Renal pelvis (tissue), 12 donors: Measurements from ENCODE around the gene FZR1. TPM values are rescaled to one million over a fixed set of nuclear protein-coding genes. Genes with fewer than 3 reads are reported as not detected.

Source experiments
- DNase-seq: peaks from one replicate; pipeline ENCODE4 v3.0.0-alpha.2; 2013
- long read RNA-seq, 16 experiments: transcript quantifications; one replicate each; lab custom pipeline, GENCODE V29; 2026
- polyA plus RNA-seq, 3 donors: library from polyadenylated mRNA; unstranded; fragments of 120-200 nt; gene quantifications; one replicate each; pipeline ENCODE4 v1.2.1, GENCODE V29; 2013; ENCODE audit not compliant: insufficient read length in 3 of 3

FZR1 gene
- 10 to 100 TPM; 47.3 to 67.5 (median 56.9) TPM for polyA plus RNA-seq
- long read RNA-seq, donor 1, full-length matches to known transcripts = 10 of 10 reads
- long read RNA-seq, donor 1, partial matches to known transcripts = 0 of 10 reads
- long read RNA-seq, donor 1, other reads (novel, unspliced or antisense) = 0 of 10 reads
- long read RNA-seq, donor 2, full-length matches to known transcripts = 10 of 10 reads
- long read RNA-seq, donor 2, partial matches to known transcripts = 0 of 10 reads
- long read RNA-seq, donor 2, other reads (novel, unspliced or antisense) = 0 of 10 reads
- long read RNA-seq, donor 3, full-length matches to known transcripts = 9 of 14 reads
- long read RNA-seq, donor 3, partial matches to known transcripts = 5 of 14 reads
- long read RNA-seq, donor 3, other reads (novel, unspliced or antisense) = 0 of 14 reads
- long read RNA-seq, donor 4, full-length matches to known transcripts = 8 of 8 reads
- long read RNA-seq, donor 4, partial matches to known transcripts = 0 of 8 reads
- long read RNA-seq, donor 4, other reads (novel, unspliced or antisense) = 0 of 8 reads
- long read RNA-seq, donor 5, full-length matches to known transcripts = 3 of 8 reads
- long read RNA-seq, donor 5, partial matches to known transcripts = 5 of 8 reads
- long read RNA-seq, donor 5, other reads (novel, unspliced or antisense) = 0 of 8 reads
- long read RNA-seq, donor 6, full-length matches to known transcripts = 8 of 22 reads
- long read RNA-seq, donor 6, partial matches to known transcripts = 0 of 22 reads
- long read RNA-seq, donor 6, other reads (novel, unspliced or antisense) = 14 of 22 reads
- long read RNA-seq, donor 7, full-length matches to known transcripts = 11 of 27 reads
- long read RNA-seq, donor 7, partial matches to known transcripts = 16 of 27 reads
- long read RNA-seq, donor 7, other reads (novel, unspliced or antisense) = 0 of 27 reads
- long read RNA-seq, donor 8, full-length matches to known transcripts = 3 of 3 reads
- long read RNA-seq, donor 8, partial matches to known transcripts = 0 of 3 reads
- long read RNA-seq, donor 8, other reads (novel, unspliced or antisense) = 0 of 3 reads
- long read RNA-seq, donor 9, full-length matches to known transcripts = 9 of 9 reads
- long read RNA-seq, donor 9, partial matches to known transcripts = 0 of 9 reads
- long read RNA-seq, donor 9, other reads (novel, unspliced or antisense) = 0 of 9 reads
- long read RNA-seq, donor 10, full-length matches to known transcripts = 4 of 14 reads
- long read RNA-seq, donor 10, partial matches to known transcripts = 10 of 14 reads
- long read RNA-seq, donor 10, other reads (novel, unspliced or antisense) = 0 of 14 reads
- long read RNA-seq, donor 11, full-length matches to known transcripts = 3 of 12 reads
- long read RNA-seq, donor 11, partial matches to known transcripts = 9 of 12 reads
- long read RNA-seq, donor 11, other reads (novel, unspliced or antisense) = 0 of 12 reads
- long read RNA-seq, donor 12, full-length matches to known transcripts = 20 of 25 reads
- long read RNA-seq, donor 12, partial matches to known transcripts = 5 of 25 reads
- long read RNA-seq, donor 12, other reads (novel, unspliced or antisense) = 0 of 25 reads
- long read RNA-seq, donor 13, full-length matches to known transcripts = 4 of 4 reads
- long read RNA-seq, donor 13, partial matches to known transcripts = 0 of 4 reads
- long read RNA-seq, donor 13, other reads (novel, unspliced or antisense) = 0 of 4 reads
- long read RNA-seq, donor 14 = 0 reads
- long read RNA-seq, donor 15 = 0 reads
- long read RNA-seq, donor 16, full-length matches to known transcripts = 8 of 8 reads
- long read RNA-seq, donor 16, partial matches to known transcripts = 0 of 8 reads
- long read RNA-seq, donor 16, other reads (novel, unspliced or antisense) = 0 of 8 reads

GRCh38 chr19:3505598-3506383, at the start of gene FZR1:
Gene FZR1, plus strand, starts transcription at chr19:3506311. Its CDS starts 16,679 bp downstream, at chr19:3522990.
- DNase-seq = peak; percentile 98

GRCh38 chr19:3456925-3457527, 49.1 kb upstream of the FZR1 start:
- no peak for DNase-seq

DNA sequence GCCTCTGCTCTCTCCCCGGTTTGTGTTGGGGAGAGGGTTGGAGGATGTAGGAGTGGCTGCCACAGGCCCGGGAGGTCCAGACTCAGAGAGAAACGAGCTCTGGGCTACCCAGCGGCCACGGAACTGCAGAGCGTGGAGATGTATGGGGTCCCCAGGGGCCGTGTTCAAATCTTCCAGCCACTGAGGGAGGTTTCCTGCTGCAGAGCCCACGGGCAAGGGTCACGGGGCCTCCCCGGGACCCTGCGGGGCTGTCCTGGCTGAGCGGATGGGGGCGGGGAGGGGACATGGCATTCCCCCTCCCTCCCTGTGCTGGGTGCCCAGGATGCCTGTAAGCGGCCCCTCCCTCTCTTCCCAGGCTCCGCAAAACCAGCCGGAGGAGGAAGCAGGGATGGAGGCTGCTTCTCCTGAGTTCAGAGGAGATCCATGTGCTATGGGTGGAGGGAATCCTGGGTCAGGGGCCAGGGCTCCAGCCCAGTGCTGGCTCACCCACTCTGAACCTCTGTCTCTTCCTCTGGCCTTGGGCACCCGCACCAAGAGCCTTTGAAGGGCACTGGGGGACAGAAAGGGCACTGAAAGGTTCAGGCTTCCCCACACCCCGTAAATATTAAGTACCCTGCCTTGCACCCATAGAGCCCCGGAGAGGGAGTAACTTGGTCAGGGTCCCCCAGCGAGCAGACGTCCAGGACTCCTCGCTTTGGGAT, 48.4 kb upstream of the FZR1 start:
- DNase-seq = no peak

GRCh38 chr19:3458229-3459088, 47.7 kb upstream of the FZR1 start:
- no peak for DNase-seq

DNA sequence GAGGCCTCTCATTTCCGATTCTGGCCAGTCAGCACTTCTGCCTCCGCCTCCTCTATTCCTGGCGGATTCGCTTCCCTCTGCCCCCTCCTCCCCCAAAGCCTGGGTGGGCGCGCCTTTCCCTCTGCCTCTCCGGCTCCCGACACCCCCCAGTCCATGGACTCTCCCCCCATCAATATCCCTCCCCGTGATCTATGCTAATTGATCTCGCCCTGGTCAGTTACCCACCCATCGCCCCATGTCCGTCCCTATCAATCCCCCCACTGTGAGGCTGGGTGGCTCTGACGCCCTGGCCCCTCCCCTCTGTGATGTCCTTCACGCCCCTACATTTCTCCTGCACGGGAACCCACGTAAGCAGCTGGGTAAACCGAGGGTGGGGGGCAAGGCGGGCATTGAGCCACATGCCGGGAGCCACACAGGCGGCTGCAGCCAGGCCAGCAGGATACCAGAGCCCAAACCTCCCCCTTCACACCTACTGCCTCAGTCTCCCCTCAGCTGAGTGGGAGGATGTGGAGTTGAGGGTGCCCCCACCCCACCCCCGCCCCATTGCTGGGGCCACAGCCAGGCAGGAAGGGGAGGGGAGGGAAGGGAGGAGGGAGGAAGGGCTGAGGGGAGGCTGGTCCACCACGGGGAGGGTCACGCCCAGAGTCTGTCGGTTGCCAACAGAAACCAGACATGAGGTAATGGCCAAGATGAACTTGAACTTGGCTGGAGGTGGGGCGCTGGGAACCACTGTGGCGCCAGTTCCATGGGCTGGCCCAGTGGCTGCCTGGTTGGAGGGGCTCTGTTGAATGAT, 46.8 kb upstream of the FZR1 start:
- peak; percentile 89 for DNase-seq

GRCh38 chr19:3459965-3460582, 46.0 kb upstream of the FZR1 start:
- DNase-seq = no peak

DNA sequence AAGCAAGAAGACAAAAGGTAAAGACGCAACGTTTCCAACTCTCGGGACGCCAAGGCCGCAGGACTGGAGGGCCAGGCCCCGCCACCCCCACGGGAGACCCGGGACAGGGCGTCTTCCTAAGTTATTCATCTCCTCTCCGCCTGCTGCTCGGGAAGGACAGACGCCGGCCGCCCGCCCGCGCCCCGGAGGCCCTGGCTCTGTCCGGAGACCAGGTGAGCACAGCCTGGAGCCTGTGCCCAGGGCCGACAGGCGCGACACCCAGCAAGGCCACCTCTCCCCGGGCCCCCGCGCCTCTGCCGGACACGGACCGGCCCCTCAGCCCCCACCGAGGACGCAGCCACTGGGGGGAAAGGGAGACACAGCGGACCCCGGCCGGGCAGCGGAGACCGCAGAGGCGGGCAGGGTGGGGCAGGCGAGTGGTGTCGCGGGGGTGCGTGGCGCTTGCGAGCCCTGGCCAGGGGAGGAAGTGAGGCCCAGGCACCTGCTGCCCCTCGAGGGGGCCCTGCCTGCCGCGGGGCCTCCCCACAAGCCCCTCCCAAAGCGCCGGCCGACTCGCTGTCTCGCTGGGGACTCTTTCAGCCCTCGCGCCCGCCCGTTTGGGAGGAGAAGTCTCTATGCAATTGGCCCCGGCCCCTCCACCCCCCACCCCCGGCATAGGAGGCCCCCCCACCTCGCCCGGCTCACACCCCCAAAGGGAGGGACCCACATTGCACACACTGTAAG, 43.0 kb upstream of the FZR1 start:
- DNase-seq = no peak

GRCh38 chr19:3463714-3464586, 42.2 kb upstream of the FZR1 start:
- no peak for DNase-seq

GRCh38 chr19:3464587-3465235, 41.4 kb upstream of the FZR1 start:
- no peak for DNase-seq

GRCh38 chr19:3465552-3465951, 40.6 kb upstream of the FZR1 start:
- DNase-seq = no peak

GRCh38 chr19:3466635-3467034, 39.5 kb upstream of the FZR1 start:
- no peak for DNase-seq

- DNase-seq = no peak
These were observed 38.5 kb upstream of the FZR1 start for GRCh38 chr19:3467437-3468198.

GRCh38 chr19:3468211-3468610, 37.9 kb upstream of the FZR1 start:
- DNase-seq = no peak
